Measurements from ENCODE around the gene SLC17A5. TPM values are rescaled to one million over a fixed set of nuclear protein-coding genes. Genes with fewer than 3 reads are reported as not detected.

SLC17A5 gene
- total and polyA plus RNA-seq, 10 of the 15 experiments (the other 5 are each of a cell fraction or from before 2014, with no cell fraction given), result 2.3 to 7.2 (median 5.0) TPM

DNA sequence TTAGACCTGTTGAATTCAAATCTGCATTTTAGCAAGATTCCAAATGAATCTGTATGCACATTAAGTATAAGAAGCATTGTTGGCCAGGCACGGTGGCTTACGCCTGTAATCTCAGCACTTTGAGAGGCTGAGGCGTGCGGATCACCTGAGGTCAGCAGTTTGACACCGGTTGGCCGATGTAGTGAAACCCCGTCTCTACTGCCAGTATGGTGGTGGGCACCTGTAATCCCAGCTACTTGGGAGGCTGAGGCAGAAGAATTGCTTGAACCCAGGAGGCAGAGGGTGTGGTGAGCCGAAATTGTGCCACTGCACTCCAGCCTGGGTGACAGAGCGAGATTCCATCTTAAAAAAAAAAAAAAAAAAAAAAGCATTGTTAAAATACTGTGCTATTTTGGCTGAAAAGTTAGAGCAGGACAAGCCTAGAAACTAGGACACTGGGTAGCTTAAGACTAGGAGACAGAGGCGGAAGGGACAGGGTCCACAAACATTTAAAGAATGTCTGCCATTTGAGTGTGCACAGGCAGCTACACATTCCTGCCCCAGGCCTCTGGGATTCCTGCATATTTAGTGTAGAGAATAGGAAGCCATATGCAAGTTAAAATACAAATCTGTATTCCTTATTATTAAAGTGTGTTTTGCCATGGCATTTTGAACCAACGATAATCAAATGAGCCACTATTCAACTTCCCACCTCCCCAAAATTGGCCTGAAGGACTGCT, 87.9 kb downstream of the SLC17A5 start:
- H3K4me3 ChIP-seq, result no peak overlapping the region
- H3K9me3 ChIP-seq (replicated peaks; ENCODE audit: control insufficient read depth, insufficient read depth, low read length), result no peaks in the 10 kb centered on the region
- no peak overlapping the region for H2AFZ ChIP-seq (ENCODE audit: control insufficient read depth, low read depth, low read length)
- TF ChIP-seq POLR2AphosphoS5 (IDR thresholded peaks at IDR 0.05; ENCODE audit: low read length), result no peak
- no peak overlapping the region for H3K4me2 ChIP-seq (ENCODE audit: control insufficient read depth, insufficient read depth)
- in situ Hi-C loops (cut with MboI) (no loop called here), intact Hi-C loops (cut with micrococcal nuclease; ENCODE audit: unreplicated experiment) (no loop called here)
- ChIA-PET CTCF (interaction anchor here (1.4 kb wide), 1 partner anchor 87 kb away, joined by 6 read pairs; no protein-coding TSS in a partner anchor), SMC1A (ENCODE audit: uncharacterized antibody, unreplicated experiment) (interaction anchor here (0.9 to 2.1 kb wide), 7 partner anchors 13 to 40 kb away, joined by 3 to 9 read pairs (median 3); no protein-coding TSS in a partner anchor), POLR2A (interaction anchor here (0.7 to 1.9 kb wide), 3 partner anchors 9 to 15 kb away, joined by 3 to 5 read pairs (median 4); no protein-coding TSS in a partner anchor), RAD21 (ENCODE audit: unreplicated experiment) (interaction anchor here (1.7 kb wide), 1 partner anchor 20 kb away, joined by 3 read pairs; no protein-coding TSS in a partner anchor)
- no peaks in the 10 kb centered on the region for H4K20me1 ChIP-seq (ENCODE audit: control insufficient read depth, insufficient read depth)
- H3K79me2 ChIP-seq (ENCODE audit: control insufficient read depth, insufficient read depth, low read length), result no peaks in the 10 kb centered on the region
- no peak for ATAC-seq
- 91% methylated on average over 10 of the region's 11 CpGs for WGBS (ENCODE audit: insufficient coverage, insufficient replicate concordance, low lambda C conversion rate, missing lambda C conversion rate)
- H3K36me3 ChIP-seq (ENCODE audit: control insufficient read depth in 2 of 2, insufficient read depth in 2 of 2, low read length in 1 of 2), result no peaks in the 10 kb centered on the region
- no peak for FAIRE-seq
- no peak overlapping the region for H3K27ac ChIP-seq (ENCODE audit: control insufficient read depth, insufficient read depth)
- no peak overlapping the region for H3K9ac ChIP-seq (ENCODE audit: control insufficient read depth, insufficient read depth, low read length)
- no peaks in the 10 kb centered on the region for H3K27me3 ChIP-seq (replicated peaks in 1 of 2; ENCODE audit: control insufficient read depth in 2 of 2, insufficient read depth in 2 of 2, low read length in 1 of 2)
- peaks cover 7% of the 10 kb centered on the region for H3K4me1 ChIP-seq (ENCODE audit: control insufficient read depth, insufficient read depth, low read length)
- DNase-seq (ENCODE audit: low read depth, low spot score), result no peak
- BruUV-seq (replicated peaks), result no TSS peak

- SMC1A ChIA-PET (ENCODE audit: uncharacterized antibody, unreplicated experiment), result interaction anchor here (0.9 to 2.1 kb wide), 3 partner anchors 12 to 37 kb away, joined by 3 to 9 read pairs (median 4); no protein-coding TSS in a partner anchor
- CTCF ChIA-PET, result interaction anchor here (0.6 kb wide), 1 partner anchor 21 kb away, joined by 3 read pairs; no protein-coding TSS in a partner anchor
- Histone ChIP-seq H3K4me3 (no peak overlapping the region), H3K4me2 (ENCODE audit: control insufficient read depth, insufficient read depth) (no peak overlapping the region), H3K36me3 (ENCODE audit: control insufficient read depth in 2 of 2, insufficient read depth in 2 of 2, low read length in 1 of 2) (no peaks in the 10 kb centered on the region), H3K9me3 (replicated peaks; ENCODE audit: control insufficient read depth, insufficient read depth, low read length) (no peaks in the 10 kb centered on the region), H4K20me1 (ENCODE audit: control insufficient read depth, insufficient read depth) (no peaks in the 10 kb centered on the region), H3K27ac (ENCODE audit: control insufficient read depth, insufficient read depth) (no peak overlapping the region), H2AFZ (ENCODE audit: control insufficient read depth, low read depth, low read length) (no peak overlapping the region), H3K27me3 (replicated peaks in 1 of 2; ENCODE audit: control insufficient read depth in 2 of 2, insufficient read depth in 2 of 2, low read length in 1 of 2) (no peaks in the 10 kb centered on the region), H3K79me2 (ENCODE audit: control insufficient read depth, insufficient read depth, low read length) (no peaks in the 10 kb centered on the region), H3K4me1 (ENCODE audit: control insufficient read depth, insufficient read depth, low read length) (peaks cover 15% of the 10 kb centered on the region), H3K9ac (ENCODE audit: control insufficient read depth, insufficient read depth, low read length) (no peak overlapping the region)
- POLR2A ChIA-PET, result no interaction called here
- RAD21 ChIA-PET (ENCODE audit: unreplicated experiment), result no interaction called here
- ATAC-seq (no peak), DNase-seq (ENCODE audit: low read depth, low spot score) (no peak), FAIRE-seq (peak; percentile 23)
- no TSS peak for BruUV-seq (replicated peaks)
- intact Hi-C loops (cut with micrococcal nuclease; ENCODE audit: unreplicated experiment), result no loop called here
- in situ Hi-C loops (cut with MboI), result no loop called here
- 86% methylated on average over 17 of the region's 17 CpGs for WGBS (ENCODE audit: insufficient coverage, insufficient replicate concordance, low lambda C conversion rate, missing lambda C conversion rate)
- TF ChIP-seq SP1 (IDR thresholded peaks at IDR 0.05; ENCODE audit: low read depth, low read length) (no peak), SRF (IDR thresholded peaks at IDR 0.05; ENCODE audit: low read depth in 2 of 2, low read length in 2 of 2) (0 out of 4 replicates have a peak, but pooled peaks of 1 of the 2 experiments have one; percentile 35), MEF2B (IDR thresholded peaks at IDR 0.05; ENCODE audit: partially characterized antibody, poor library complexity, severe bottlenecking) (no peak), ZNF384 (IDR thresholded peaks at IDR 0.05; ENCODE audit: borderline replicate concordance, low read depth, low read length) (no peak), ZNF217 (IDR thresholded peaks at IDR 0.05) (no peak), FOS (IDR thresholded peaks at IDR 0.05; ENCODE audit: borderline replicate concordance, extremely low read depth, insufficient read length) (no peak)
- TF ChIP-seq, protein P1, sequence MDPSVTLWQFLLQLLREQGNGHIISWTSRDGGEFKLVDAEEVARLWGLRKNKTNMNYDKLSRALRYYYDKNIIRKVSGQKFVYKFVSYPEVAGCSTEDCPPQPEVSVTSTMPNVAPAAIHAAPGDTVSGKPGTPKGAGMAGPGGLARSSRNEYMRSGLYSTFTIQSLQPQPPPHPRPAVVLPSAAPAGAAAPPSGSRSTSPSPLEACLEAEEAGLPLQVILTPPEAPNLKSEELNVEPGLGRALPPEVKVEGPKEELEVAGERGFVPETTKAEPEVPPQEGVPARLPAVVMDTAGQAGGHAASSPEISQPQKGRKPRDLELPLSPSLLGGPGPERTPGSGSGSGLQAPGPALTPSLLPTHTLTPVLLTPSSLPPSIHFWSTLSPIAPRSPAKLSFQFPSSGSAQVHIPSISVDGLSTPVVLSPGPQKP (IDR thresholded peaks at IDR 0.05; ENCODE audit: low read depth, low read length), result no peak
These were observed 89.0 kb downstream of the SLC17A5 start for GRCh38 chr6:73564578-73565345.
